ENCODE data around the gene RAB36.

RAB36 gene

DNA sequence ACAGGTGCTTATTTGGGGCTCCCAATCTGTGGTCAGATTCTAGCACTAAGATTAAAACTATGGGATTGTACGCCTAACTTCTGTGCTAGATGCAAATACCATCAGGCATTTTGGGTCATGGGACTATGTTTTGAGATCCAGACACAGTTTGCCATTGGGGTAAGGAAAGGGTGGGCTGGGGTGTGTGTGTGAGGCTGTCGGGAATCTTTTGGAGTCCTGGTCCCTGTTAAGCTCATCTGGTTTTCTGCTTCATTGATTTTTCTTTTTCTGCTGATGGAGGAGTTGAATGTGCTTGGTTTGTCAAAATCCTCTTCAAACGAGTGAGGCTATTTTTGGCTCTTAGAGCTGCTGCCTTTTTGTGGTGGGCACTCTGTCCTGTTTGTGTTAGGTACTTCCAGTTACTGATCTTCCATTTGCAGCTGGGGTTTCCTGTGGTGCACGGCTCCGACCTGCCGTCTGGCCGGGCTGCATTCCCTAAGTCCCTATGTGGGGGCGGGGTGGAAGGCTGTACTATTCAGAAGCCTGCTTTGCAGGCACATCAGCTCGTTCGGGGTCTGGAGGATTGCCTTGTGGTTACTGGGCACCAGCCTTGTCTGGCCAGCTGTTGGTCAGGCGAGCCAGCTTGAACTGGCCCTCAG, 37.9 kb downstream of the RAB36 start:
- peak overlapping the region; percentile 91 for H3K4me3 Mint-ChIP-seq
- H3K27ac Mint-ChIP-seq: peak overlapping the region; percentile 92
- H3K9me3 Mint-ChIP-seq: no peaks in the 10 kb centered on the region
- peaks cover 28% of the 10 kb centered on the region for H3K36me3 Mint-ChIP-seq (ENCODE audit: low read depth)
- H3K27me3 Mint-ChIP-seq: no peaks in the 10 kb centered on the region
- H3K4me1 Mint-ChIP-seq (ENCODE audit: low read depth): peaks cover 80% of the 10 kb centered on the region

DNA sequence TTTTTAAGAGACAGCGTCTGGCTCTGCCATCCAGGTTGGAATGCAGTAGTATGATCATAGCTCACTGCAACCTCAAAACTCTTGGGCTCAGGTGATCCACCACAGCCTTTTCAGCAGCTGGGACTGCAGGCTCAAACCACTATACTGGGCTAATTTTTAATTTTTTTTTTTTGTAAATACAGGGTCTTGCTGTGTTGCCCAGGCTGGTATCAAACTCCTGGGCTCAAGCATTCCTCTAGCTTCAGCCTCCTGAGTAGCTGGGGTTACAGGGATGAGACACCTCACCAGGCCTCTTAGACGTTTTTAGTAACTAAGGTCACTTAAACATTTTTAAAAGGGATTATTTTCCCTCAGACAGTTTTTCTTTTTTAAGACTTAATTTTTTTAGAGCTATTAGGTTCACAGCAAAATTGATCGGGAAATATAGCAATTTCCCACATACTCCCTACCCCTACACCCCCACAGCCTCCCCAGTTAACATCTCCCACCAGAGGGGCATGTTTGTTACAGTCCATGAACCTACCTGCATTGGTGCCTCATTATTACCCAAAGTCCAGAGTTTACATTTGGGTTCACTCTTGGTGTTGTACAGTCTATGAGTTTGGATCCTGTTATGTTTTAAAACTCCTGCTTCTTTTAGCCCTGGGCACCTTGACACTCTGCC, 39.0 kb downstream of the RAB36 start:
- peak overlapping the region; percentile 91 for H3K4me3 Mint-ChIP-seq
- H3K27ac Mint-ChIP-seq: peak overlapping the region; percentile 71
- H3K36me3 Mint-ChIP-seq (ENCODE audit: low read depth): peaks cover 31% of the 10 kb centered on the region
- H3K4me1 Mint-ChIP-seq (ENCODE audit: low read depth): peaks cover 72% of the 10 kb centered on the region
- H3K9me3 Mint-ChIP-seq: no peaks in the 10 kb centered on the region
- H3K27me3 Mint-ChIP-seq: no peaks in the 10 kb centered on the region

DNA sequence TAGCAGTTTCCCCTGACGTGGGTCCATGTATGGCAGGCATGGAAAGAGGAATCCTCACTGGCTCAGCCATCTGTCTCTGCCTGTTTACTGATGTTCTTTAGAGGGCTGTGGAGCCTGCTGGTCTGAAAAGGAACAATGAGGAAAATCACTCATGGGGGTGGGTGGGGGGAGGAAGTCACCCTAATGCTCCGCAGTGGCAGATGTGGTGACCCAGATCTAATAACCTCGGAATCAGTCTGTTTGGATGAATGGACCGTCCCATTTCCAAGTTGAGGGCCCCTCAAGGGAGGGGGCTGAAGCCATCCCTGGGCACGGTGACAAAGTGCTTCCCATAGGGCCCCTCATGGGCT, 39.5 kb downstream of the RAB36 start:
- Mint-ChIP-seq H3K4me1 (ENCODE audit: low read depth) (peaks cover 67% of the 10 kb centered on the region), H3K36me3 (ENCODE audit: low read depth) (peaks cover 33% of the 10 kb centered on the region), H3K9me3 (no peaks in the 10 kb centered on the region), H3K27me3 (no peaks in the 10 kb centered on the region), H3K27ac (peak overlapping the region; percentile 71), H3K4me3 (peak overlapping the region; percentile 53)

DNA sequence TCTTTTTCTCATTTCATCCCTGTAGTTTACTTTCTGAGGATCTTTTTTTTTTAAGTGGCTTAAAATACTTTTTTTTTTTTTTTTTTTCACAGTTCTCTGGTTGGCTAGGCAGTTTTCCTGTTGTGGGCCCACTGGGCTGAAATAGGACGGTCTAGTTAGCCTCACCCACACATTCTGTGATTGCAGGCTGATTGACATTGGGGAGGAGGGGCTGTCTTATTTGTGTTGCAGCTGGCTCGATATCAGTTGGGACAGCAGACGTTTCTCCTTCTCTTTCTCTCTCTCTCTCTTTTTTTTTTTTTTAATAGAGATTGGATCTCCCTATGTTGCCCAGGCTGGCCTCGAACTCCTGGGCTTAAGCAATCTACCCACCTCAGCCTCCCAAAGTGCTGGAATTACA, 41.9 kb downstream of the RAB36 start:
- Mint-ChIP-seq H3K27ac (no peak overlapping the region), H3K27me3 (no peaks in the 10 kb centered on the region), H3K4me1 (ENCODE audit: low read depth) (peaks cover 58% of the 10 kb centered on the region), H3K4me3 (no peak overlapping the region), H3K36me3 (ENCODE audit: low read depth) (peaks cover 36% of the 10 kb centered on the region), H3K9me3 (no peaks in the 10 kb centered on the region)

DNA sequence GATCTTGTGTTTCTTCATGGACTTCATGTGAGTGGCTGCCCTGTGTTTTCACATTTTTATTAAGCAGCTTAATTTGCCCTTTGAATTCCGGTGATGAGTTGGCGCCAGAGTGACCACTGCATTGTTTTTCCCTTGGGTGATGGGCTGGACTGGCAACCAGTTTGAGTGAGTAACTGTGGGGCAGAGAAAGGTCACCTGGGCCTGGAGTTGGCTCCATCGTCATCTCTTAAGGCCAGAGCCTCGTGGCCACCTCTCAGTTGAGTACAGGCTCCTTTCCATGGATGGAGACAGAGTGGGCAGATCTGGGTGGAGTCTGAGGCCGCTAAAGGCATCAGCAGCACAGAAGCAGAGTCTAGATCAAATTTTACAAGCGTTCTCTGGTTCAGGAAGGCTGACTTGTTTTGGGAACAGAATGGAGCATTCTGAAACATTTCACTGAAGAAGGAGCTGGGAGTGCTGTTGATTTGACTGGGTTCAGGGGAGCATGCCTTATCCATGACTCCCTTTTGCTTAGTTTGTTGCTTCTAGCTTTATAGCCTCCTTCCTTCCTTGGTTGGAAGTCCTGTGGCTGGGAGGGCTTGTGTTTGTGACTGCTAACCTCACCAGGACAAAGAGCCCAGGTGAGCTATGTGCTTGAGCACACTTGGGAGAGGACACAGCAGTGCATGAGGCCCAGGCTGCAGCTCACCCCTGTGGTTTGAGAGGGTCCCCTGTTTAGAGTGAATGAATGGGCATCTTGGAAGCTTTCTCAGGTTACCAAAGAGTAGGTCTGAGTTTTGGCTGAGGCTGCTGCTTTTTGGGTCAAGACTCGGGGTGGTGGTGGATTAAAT, 42.8 kb downstream of the RAB36 start:
- H3K36me3 Mint-ChIP-seq (ENCODE audit: low read depth): peaks cover 34% of the 10 kb centered on the region
- no peaks in the 10 kb centered on the region for H3K9me3 Mint-ChIP-seq
- H3K4me1 Mint-ChIP-seq (ENCODE audit: low read depth): peaks cover 49% of the 10 kb centered on the region
- no peaks in the 10 kb centered on the region for H3K27me3 Mint-ChIP-seq
- H3K27ac Mint-ChIP-seq: no peak overlapping the region
- no peak overlapping the region for H3K4me3 Mint-ChIP-seq

DNA sequence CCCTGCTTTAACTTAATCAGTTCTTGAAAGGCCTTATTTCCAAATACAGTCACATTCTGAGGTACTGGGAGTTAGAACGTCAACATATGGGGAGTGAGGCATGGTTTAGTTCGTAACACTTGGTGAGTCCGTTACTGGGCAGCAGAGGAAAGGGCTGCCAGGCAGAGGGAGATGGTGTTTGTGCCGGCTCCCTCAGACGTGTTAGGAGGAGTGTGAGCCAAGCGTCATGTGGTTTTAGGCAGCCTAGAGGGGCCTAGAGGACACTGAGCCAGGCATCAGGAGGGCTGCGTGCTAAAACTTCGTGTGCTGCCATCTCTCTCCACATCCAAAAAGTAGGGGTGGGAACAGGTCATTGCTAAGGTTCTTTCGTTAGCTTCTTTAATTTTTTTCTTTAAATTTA, 45.2 kb downstream of the RAB36 start:
- H3K4me1 Mint-ChIP-seq (ENCODE audit: low read depth): peaks cover 33% of the 10 kb centered on the region
- no peak overlapping the region for H3K4me3 Mint-ChIP-seq
- H3K36me3 Mint-ChIP-seq (ENCODE audit: low read depth): peaks cover 29% of the 10 kb centered on the region
- no peaks in the 10 kb centered on the region for H3K27me3 Mint-ChIP-seq
- H3K27ac Mint-ChIP-seq: no peak overlapping the region
- no peaks in the 10 kb centered on the region for H3K9me3 Mint-ChIP-seq

DNA sequence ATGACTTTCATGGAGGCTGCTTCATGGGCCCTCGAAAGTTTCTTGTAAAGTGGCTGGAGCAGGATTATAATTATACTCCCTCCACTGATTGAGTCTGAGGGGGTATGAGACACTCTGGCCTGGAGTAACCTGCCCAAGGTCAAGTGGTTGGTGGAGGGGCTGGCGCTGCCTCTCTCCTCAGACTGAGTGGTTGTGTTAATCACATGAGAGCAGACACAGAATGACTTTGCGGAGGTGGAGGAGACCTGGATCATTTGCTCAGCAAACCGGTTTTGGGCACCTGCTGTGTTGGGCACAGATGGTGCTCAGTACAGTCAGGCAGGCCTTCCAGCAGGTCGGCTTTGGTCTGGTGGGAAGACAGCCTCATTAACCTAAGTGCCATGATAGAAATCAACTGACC, 46.9 kb downstream of the RAB36 start:
- Mint-ChIP-seq H3K4me1 (ENCODE audit: low read depth) (peaks cover 18% of the 10 kb centered on the region), H3K36me3 (ENCODE audit: low read depth) (peaks cover 20% of the 10 kb centered on the region), H3K27me3 (no peaks in the 10 kb centered on the region), H3K9me3 (no peaks in the 10 kb centered on the region), H3K4me3 (no peak overlapping the region), H3K27ac (no peak overlapping the region)

DNA sequence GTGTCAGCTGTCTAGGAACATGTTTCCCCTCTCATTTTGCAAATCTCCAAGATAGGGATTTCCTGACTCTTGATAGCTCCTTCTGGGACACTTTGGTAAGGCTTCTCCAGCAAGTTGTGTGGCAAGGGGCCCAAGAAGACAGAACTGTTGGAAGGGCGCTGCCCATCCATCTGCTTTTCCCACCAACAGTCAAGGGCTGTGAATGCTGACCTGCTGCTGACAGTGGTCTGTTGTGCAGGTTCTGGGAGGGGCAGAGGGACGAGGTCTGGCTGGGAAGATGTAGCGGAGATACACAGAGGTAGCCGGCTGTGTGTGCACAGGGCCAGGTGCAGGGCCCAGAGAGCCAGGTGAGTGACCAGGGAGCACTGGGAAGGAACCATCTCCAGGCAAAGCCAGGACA, 47.3 kb downstream of the RAB36 start:
- Mint-ChIP-seq H3K27ac (no peak overlapping the region), H3K36me3 (ENCODE audit: low read depth) (peaks cover 18% of the 10 kb centered on the region), H3K9me3 (no peaks in the 10 kb centered on the region), H3K4me1 (ENCODE audit: low read depth) (peaks cover 14% of the 10 kb centered on the region), H3K4me3 (no peak overlapping the region), H3K27me3 (no peaks in the 10 kb centered on the region)

DNA sequence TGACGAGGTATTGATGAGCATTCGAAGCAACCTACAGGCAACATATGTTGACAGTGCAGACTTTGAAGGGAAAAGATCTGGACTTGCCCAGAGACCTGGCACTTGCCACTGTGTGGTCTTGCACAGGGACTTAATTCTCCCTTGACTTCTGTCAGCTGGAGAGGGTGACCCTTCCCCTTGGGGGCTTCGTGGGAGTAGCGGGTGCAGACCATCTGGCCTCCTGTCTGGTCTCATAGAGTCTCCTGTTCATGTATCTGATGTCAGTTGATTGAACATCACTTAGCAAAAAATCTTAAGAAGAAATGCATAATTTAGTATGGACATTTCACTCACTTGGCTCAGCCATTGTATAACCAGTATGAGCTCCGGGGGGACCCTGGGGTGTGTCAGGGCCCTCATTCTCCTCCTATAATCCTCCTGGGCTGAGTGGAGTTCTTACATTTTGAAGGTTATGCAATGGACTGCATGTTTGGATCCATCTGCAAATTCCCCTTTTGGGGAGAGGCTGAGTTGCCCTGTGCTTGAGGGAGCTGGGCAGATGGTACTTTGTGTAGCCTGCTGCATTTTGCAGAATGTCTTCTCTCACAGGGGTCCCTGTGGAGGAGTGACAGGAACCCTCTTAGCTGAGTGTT, 48.0 kb downstream of the RAB36 start:
- H3K4me1 Mint-ChIP-seq (ENCODE audit: low read depth): peaks cover 6% of the 10 kb centered on the region
- no peaks in the 10 kb centered on the region for H3K9me3 Mint-ChIP-seq

DNA sequence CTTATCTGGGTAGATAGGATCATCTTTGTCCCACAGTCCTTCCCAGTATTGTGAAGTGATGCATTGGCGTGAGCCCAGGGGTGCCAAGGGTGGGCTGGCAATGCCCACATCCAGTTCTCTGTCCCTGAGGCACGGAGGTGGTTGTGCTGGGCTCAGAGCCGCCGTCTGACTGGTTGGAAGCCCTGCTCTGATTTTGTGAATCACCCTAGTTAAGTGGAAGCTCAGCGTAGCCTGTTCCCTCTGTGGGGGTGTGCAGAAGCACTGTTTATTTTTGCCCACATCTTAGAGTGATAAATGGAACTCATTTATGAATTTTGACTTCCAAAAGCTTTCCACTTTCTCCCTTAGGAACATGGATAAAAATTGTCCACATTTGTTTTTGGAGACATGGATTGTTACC, 48.6 kb downstream of the RAB36 start:
- H3K4me1 Mint-ChIP-seq (ENCODE audit: low read depth): peaks cover 6% of the 10 kb centered on the region
- no peak overlapping the region for H3K4me3 Mint-ChIP-seq
- H3K27ac Mint-ChIP-seq: no peak overlapping the region
- no peaks in the 10 kb centered on the region for H3K27me3 Mint-ChIP-seq
- no peaks in the 10 kb centered on the region for H3K9me3 Mint-ChIP-seq
- peaks cover 14% of the 10 kb centered on the region for H3K36me3 Mint-ChIP-seq (ENCODE audit: low read depth)

More for the DNA sequence above, 48.0 kb downstream of the RAB36 start:
- H3K4me3 Mint-ChIP-seq: no peak overlapping the region
- H3K27ac Mint-ChIP-seq: no peak overlapping the region
- peaks cover 14% of the 10 kb centered on the region for H3K36me3 Mint-ChIP-seq (ENCODE audit: low read depth)
- H3K27me3 Mint-ChIP-seq: no peaks in the 10 kb centered on the region

DNA sequence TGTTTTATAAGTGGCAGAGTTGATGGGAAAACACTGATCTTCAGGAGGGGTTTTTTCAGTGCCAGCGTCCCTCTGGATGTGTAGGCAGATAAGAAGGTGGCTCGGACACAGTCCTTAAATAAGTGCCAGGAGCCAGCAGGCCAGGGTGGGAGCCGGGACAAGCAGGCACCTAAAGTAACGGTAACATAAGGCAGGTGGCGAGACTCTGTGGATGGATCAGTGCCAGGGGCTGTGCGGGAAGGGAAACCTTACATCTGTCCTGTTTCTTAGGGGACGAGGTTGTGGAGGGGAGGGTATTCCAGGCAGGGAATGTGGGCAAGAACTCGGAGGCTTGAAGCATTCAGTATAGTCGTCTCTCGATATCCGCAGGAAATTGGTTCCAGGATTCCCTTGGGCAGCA, 50.9 kb downstream of the RAB36 start:
- Mint-ChIP-seq H3K27ac (no peak overlapping the region), H3K9me3 (no peaks in the 10 kb centered on the region), H3K4me1 (ENCODE audit: low read depth) (peaks cover 19% of the 10 kb centered on the region), H3K36me3 (ENCODE audit: low read depth) (peaks cover 7% of the 10 kb centered on the region), H3K27me3 (no peaks in the 10 kb centered on the region), H3K4me3 (no peak overlapping the region)

DNA sequence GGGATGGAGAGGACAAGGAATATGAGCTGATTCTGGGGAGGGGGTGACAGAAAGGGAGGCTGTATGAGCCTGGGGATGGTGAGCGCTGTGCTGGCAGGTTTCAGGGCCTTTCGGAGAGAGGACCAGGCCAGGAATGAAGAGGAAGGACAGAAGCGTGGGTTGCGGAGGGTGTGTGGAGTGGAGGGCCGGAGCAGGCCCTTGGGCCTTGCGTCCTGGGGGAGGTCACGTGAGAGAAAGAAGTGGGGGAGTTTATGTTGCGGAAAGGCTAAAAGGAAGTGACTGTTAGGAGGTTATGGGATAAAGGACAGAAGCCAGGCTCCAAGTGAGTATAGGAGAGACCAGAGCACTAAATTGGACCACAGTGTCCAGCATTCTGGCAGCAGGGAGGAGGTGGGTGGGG, 52.6 kb downstream of the RAB36 start:
- Mint-ChIP-seq H3K9me3 (no peaks in the 10 kb centered on the region), H3K4me1 (ENCODE audit: low read depth) (peaks cover 28% of the 10 kb centered on the region), H3K4me3 (no peak overlapping the region), H3K27me3 (no peaks in the 10 kb centered on the region), H3K27ac (no peak overlapping the region), H3K36me3 (ENCODE audit: low read depth) (no peaks in the 10 kb centered on the region)

DNA sequence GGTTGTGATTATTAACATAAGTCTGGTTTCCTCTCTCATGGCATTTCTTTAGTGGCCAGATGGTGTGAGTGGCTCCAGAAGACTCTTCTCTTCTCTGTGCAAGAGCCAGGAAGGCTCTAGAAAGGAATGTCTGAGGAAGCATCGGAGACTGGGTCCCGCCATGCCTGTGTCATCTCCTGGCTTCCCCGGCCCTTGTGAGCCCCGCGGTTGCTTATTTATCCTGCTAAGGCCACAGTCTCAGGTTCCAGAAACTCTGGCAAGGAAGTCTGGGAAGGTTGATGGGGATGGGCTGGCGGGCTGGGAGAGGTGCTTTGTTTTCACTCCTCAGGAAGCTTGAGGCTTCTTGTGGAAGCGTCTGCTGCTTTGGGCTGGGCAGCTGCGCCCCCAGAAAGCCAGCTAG, 53.9 kb downstream of the RAB36 start:
- Mint-ChIP-seq H3K9me3 (no peaks in the 10 kb centered on the region), H3K36me3 (ENCODE audit: low read depth) (peaks cover 9% of the 10 kb centered on the region), H3K4me1 (ENCODE audit: low read depth) (peaks cover 28% of the 10 kb centered on the region), H3K4me3 (no peak overlapping the region), H3K27me3 (no peaks in the 10 kb centered on the region), H3K27ac (peak overlapping the region; percentile 40)

DNA sequence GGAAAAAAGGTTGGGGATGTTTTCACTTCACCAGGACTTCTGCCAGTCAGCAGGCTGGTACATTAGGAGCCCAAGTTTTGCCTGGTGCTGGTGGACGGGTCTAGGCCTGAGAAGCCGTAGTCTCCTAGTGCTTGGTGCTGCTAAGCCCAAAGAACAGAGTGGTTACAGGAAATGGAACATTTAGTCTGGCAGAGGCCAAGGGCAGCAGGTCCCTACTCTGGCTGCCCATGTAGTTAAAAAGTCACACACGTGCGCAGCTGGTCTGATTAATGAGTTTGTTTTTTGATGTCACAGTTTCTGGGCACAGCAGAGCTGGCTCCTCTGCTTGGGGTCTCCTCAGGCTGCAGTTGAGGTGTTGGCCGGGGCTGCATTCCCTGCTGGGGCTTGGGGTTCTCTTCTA, 55.6 kb downstream of the RAB36 start:
- no peaks in the 10 kb centered on the region for H3K27me3 Mint-ChIP-seq
- H3K27ac Mint-ChIP-seq: no peak overlapping the region
- no peaks in the 10 kb centered on the region for H3K9me3 Mint-ChIP-seq
- H3K4me1 Mint-ChIP-seq (ENCODE audit: low read depth): peaks cover 28% of the 10 kb centered on the region
- peaks cover 9% of the 10 kb centered on the region for H3K36me3 Mint-ChIP-seq (ENCODE audit: low read depth)
- H3K4me3 Mint-ChIP-seq: no peak overlapping the region

Data from stimulated activated naive CD8-positive, alpha-beta T cell treated with anti-CD3 and anti-CD28 coated beads, Interleukin-15, Interleukin-2, amounts not matched to agents 100 ng/mL and 50 ng/mL, for 24 hours (primary cell).